ENCODE data around the gene CCDC6. TPM values are rescaled to one million over a fixed set of nuclear protein-coding genes. Genes with fewer than 3 reads are reported as not detected.
A peak's percentile ranks its signal among the peaks of the same experiment; 100 is the strongest.

The CCDC6 gene
- polyA plus RNA-seq, 1 donor from 2014 or later = 20.1 TPM

- H3K9me3 ChIP-seq (ENCODE audit: low read length) = peaks cover 7% of the 10 kb centered on the region
- H3F3A ChIP-seq (ENCODE audit: insufficient read depth, low read length, poor library complexity, severe bottlenecking) = no peaks in the 10 kb centered on the region
- no peak overlapping the region for H2AFZ ChIP-seq (ENCODE audit: low read depth, low read length)
- no peaks in the 10 kb centered on the region for H3K27me3 ChIP-seq (ENCODE audit: insufficient read depth, low read depth, low read length)
- no peak overlapping the region for H3K4me3 ChIP-seq (ENCODE audit: low read length)
- H3K9ac ChIP-seq (ENCODE audit: low read length) = no peak overlapping the region
- H3K9me2 ChIP-seq (ENCODE audit: insufficient read depth, low read length) = no peaks in the 10 kb centered on the region
- H3K36me3 ChIP-seq (ENCODE audit: insufficient read depth, low read length) = no peaks in the 10 kb centered on the region
- TF ChIP-seq POLR2AphosphoS5 (IDR thresholded peaks at IDR 0.05) = no peak
- TF ChIP-seq SMC3 (conservative IDR thresholded peaks at IDR 0.05; ENCODE audit: poor library complexity) = no peak
- TF ChIP-seq MXI1 (conservative IDR thresholded peaks at IDR 0.05; ENCODE audit: poor library complexity, severe bottlenecking) = no peak
- TF ChIP-seq RAD21 (conservative IDR thresholded peaks at IDR 0.05) = no peak
- TF ChIP-seq CTCF (IDR thresholded peaks at IDR 0.05; ENCODE audit: poor library complexity, severe bottlenecking) = no peak
- TF ChIP-seq EP300 (conservative IDR thresholded peaks at IDR 0.05; ENCODE audit: poor library complexity, severe bottlenecking) = no peak
- no peak for TF ChIP-seq TAF1 (IDR thresholded peaks at IDR 0.05; ENCODE audit: low read depth)
- TF ChIP-seq REST (IDR thresholded peaks at IDR 0.05; ENCODE audit: borderline replicate concordance) = no peak
- H3K79me2 ChIP-seq (replicated peaks; ENCODE audit: insufficient read depth, low read length) = peaks cover 11% of the 10 kb centered on the region
- H4K20me1 ChIP-seq (ENCODE audit: insufficient read depth) = no peaks in the 10 kb centered on the region
- H3K27ac ChIP-seq (ENCODE audit: low read length) = no peak overlapping the region
- no peak overlapping the region for H3K4me2 ChIP-seq (ENCODE audit: low read length)
Observed at GRCh38 chr10:59909815-59910214, 3.5 kb upstream of the CCDC6 start.

DNA sequence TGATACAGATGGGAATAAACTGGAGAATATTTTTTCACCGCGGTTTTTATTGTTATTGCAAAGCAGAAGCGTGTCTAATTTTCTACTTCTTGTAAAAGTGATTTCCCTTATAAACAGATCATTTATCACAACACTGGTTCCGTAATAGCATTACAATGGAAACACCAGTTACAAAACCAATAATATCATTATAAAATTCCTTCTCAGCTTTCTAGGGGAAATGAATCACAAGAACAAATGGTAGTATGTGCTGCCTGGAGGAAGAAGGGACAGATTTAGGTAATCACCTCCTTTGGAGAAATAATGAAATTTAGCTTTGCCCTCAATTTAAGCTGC lies 2.4 kb upstream of the CCDC6 start:
- no peaks in the 10 kb centered on the region for H3K27me3 ChIP-seq (ENCODE audit: insufficient read depth, low read depth, low read length)
- TF ChIP-seq MXI1 (conservative IDR thresholded peaks at IDR 0.05; ENCODE audit: poor library complexity, severe bottlenecking) = no peak
- no peak for TF ChIP-seq POLR2AphosphoS5 (IDR thresholded peaks at IDR 0.05)
- TF ChIP-seq RAD21 (conservative IDR thresholded peaks at IDR 0.05) = no peak
- TF ChIP-seq EP300 (conservative IDR thresholded peaks at IDR 0.05; ENCODE audit: poor library complexity, severe bottlenecking) = no peak
- TF ChIP-seq TAF1 (IDR thresholded peaks at IDR 0.05; ENCODE audit: low read depth) = no peak
- H3K79me2 ChIP-seq (replicated peaks; ENCODE audit: insufficient read depth, low read length) = peaks cover 22% of the 10 kb centered on the region
- H3K4me2 ChIP-seq (ENCODE audit: low read length) = no peak overlapping the region
- no peaks in the 10 kb centered on the region for H3F3A ChIP-seq (ENCODE audit: insufficient read depth, low read length, poor library complexity, severe bottlenecking)
- H3K36me3 ChIP-seq (ENCODE audit: insufficient read depth, low read length) = no peaks in the 10 kb centered on the region
- no peaks in the 10 kb centered on the region for H3K9me2 ChIP-seq (ENCODE audit: insufficient read depth, low read length)
- peaks cover 3% of the 10 kb centered on the region for H4K20me1 ChIP-seq (ENCODE audit: insufficient read depth)
- no peak overlapping the region for H3K9ac ChIP-seq (ENCODE audit: low read length)
- H3K9me3 ChIP-seq (ENCODE audit: low read length) = no peaks in the 10 kb centered on the region
- H2AFZ ChIP-seq (ENCODE audit: low read depth, low read length) = no peak overlapping the region
- peak overlapping the region; percentile 54 for H3K4me3 ChIP-seq (ENCODE audit: low read length)
- H3K27ac ChIP-seq (ENCODE audit: low read length) = no peak overlapping the region

All from neural cell (in vitro differentiated cells).